Stimulated activated CD8-positive, alpha-beta memory T cell treated with anti-CD3 and anti-CD28 coated beads, Interleukin-7, amount 100 ng/mL, for 4 hours (primary cell): ENCODE data around the gene ZNF138.

Source experiments
- DNase-seq, 2 donors: peaks; one replicate each; pipeline ENCODE4 v3.0.0-alpha.2; 2020; ENCODE audit warnings: low read depth in 2 of 2

ZNF138 gene

GRCh38 chr7:64875658-64876406 is 81.6 kb downstream of the ZNF138 start:
- DNase-seq = no peak

GRCh38 chr7:64876792-64877713 is 82.8 kb downstream of the ZNF138 start:
- peak; percentile 46 to 65 for DNase-seq

GRCh38 chr7:64877714-64878610 is 83.7 kb downstream of the ZNF138 start:
- no peak for DNase-seq

GRCh38 chr7:64878684-64879083 is 84.5 kb downstream of the ZNF138 start:
- DNase-seq = no peak

GRCh38 chr7:64879086-64879730 is 85.0 kb downstream of the ZNF138 start:
- no peak for DNase-seq

- DNase-seq = no peak
Measured at GRCh38 chr7:64879800-64880199, 85.6 kb downstream of the ZNF138 start.

GRCh38 chr7:64880322-64881297 is 86.4 kb downstream of the ZNF138 start:
- DNase-seq = no peak

GRCh38 chr7:64881461-64882287 is 87.4 kb downstream of the ZNF138 start:
- no peak for DNase-seq

- no peak for DNase-seq
Measured at GRCh38 chr7:64882341-64883112, 88.3 kb downstream of the ZNF138 start.
